Endodermal cell (in vitro differentiated cells): Measurements from ENCODE around the gene ACP6. TPM values are rescaled to one million over a fixed set of nuclear protein-coding genes. Genes with fewer than 3 reads are reported as not detected.

Experiments
- DNase-seq: peaks from one replicate; pipeline ENCODE4 v3.0.0-alpha.2; 2017
- H3K27ac ChIP-seq: 2 replicates; pipeline ENCODE4 v1.5.1; 2013; ENCODE audit warnings: mild to moderate bottlenecking, low read depth, low read length, moderate library complexity
- H3K27me3 ChIP-seq: 2 replicates; pipeline ENCODE4 v1.6.1; 2013; ENCODE audit warnings: mild to moderate bottlenecking, low read length, moderate library complexity; ENCODE audit not compliant: insufficient read depth, control insufficient read depth, poor library complexity, severe bottlenecking
- H3K36me3 ChIP-seq: 2 replicates; pipeline ENCODE4 v1.7.0; 2013; ENCODE audit warnings: mild to moderate bottlenecking, low read length, moderate library complexity; ENCODE audit not compliant: control insufficient read depth, insufficient read depth
- H3K4me1 ChIP-seq: one replicate; pipeline ENCODE4 v1.7.0; 2013; ENCODE audit warnings: low read length; ENCODE audit not compliant: control insufficient read depth, insufficient read depth
- H3K4me3 ChIP-seq: 2 replicates; pipeline ENCODE4 v1.5.1; 2013; ENCODE audit warnings: mild to moderate bottlenecking, low read length, moderate library complexity
- H3K9ac ChIP-seq: 2 replicates; pipeline ENCODE4 v1.6.1; 2013; ENCODE audit warnings: mild to moderate bottlenecking, low read length, moderate library complexity; ENCODE audit not compliant: poor library complexity, severe bottlenecking; ENCODE audit errors: extremely low read depth
- H3K9me3 ChIP-seq: 2 replicates; pipeline ENCODE4 v1.6.1; 2013; ENCODE audit warnings: mild to moderate bottlenecking, low read length, moderate library complexity; ENCODE audit not compliant: control insufficient read depth
- H3K27ac Mint-ChIP-seq: 2 replicates; pipeline ENCODE4 v1.8.0; 2020; ENCODE audit warnings: mixed read lengths
- H3K27me3 Mint-ChIP-seq: 2 replicates; pipeline ENCODE4 v1.8.0; 2021; ENCODE audit warnings: mild to moderate bottlenecking, mixed read lengths; ENCODE audit not compliant: insufficient read depth
- H3K36me3 Mint-ChIP-seq: 2 replicates; pipeline ENCODE4 v1.8.0; 2020; ENCODE audit warnings: low read depth, mixed read lengths
- H3K4me1 Mint-ChIP-seq: 2 replicates; pipeline ENCODE4 v1.8.0; 2020; ENCODE audit warnings: mixed read lengths
- H3K4me3 Mint-ChIP-seq: 2 replicates; pipeline ENCODE4 v1.8.0; 2020; ENCODE audit warnings: mild to moderate bottlenecking, moderate library complexity, mixed read lengths
- H3K9me3 Mint-ChIP-seq: 2 replicates; pipeline ENCODE4 v1.8.0; 2020; ENCODE audit warnings: mild to moderate bottlenecking, mixed read lengths
- WGBS, 2 experiments: methylation state at CpG; one replicate each; pipeline versions ENCODE4 v1.1.5 to v1.1.7; 2013; ENCODE audit warnings: missing lambda C conversion rate in 2 of 2, mixed read lengths in 1 of 2; ENCODE audit not compliant: insufficient coverage in 1 of 2, insufficient read length in 1 of 2; 5-methylcytosine and 5-hydroxymethylcytosine counted together
- total RNA-seq, 2 donors: library from RNA; stranded (reverse); fragmentation: NEBNext Ultra II Directional in 1 of 2; extraction: Animal tissue kit (Norgen Biotek cat#: 25700) in 1 of 2; gene quantifications; 2 replicates in 1 of 2; 3 replicates in 1 of 2; pipeline ENCODE4 v1.2.1, GENCODE V29; 2021
- TF ChIP-seq, protein P1 (sequence below): fragments of 200-600 bp; sonication (generic); conservative IDR thresholded peaks from 2 replicates; pipeline ENCODE4 v1.5.0; 2021; ENCODE audit warnings: antibody characterized with exemption, mild to moderate bottlenecking

The ACP6 gene
- total RNA-seq, 2 donors from 2014 or later = 15.2 to 17.9 TPM

DNA sequence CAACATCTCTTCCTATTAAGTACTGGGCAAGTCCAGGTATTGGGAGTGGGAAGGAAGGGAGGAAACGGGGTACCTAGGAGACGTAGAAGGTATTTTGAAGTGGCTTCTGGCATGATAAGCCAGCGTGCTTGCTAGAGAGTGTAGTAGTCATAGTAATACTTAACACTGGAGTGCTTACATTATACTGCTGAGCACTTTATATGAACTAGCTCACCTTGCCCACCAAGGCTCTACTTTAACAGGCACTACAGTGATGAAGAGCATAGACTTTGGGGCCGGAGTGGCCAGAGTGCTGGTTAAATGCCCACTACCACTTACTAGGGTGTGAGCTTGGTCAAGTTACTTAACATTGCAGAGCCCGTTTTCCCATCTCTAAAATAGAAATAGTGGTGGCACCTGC lies 61.7 kb downstream of the ACP6 start:
- peaks cover 29% of the 10 kb centered on the region for H3K4me1 Mint-ChIP-seq
- H3K27me3 ChIP-seq = no peaks in the 10 kb centered on the region
- TF ChIP-seq, protein P1, sequence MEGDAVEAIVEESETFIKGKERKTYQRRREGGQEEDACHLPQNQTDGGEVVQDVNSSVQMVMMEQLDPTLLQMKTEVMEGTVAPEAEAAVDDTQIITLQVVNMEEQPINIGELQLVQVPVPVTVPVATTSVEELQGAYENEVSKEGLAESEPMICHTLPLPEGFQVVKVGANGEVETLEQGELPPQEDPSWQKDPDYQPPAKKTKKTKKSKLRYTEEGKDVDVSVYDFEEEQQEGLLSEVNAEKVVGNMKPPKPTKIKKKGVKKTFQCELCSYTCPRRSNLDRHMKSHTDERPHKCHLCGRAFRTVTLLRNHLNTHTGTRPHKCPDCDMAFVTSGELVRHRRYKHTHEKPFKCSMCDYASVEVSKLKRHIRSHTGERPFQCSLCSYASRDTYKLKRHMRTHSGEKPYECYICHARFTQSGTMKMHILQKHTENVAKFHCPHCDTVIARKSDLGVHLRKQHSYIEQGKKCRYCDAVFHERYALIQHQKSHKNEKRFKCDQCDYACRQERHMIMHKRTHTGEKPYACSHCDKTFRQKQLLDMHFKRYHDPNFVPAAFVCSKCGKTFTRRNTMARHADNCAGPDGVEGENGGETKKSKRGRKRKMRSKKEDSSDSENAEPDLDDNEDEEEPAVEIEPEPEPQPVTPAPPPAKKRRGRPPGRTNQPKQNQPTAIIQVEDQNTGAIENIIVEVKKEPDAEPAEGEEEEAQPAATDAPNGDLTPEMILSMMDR = no peak
- DNase-seq = no peak
- H3K9ac ChIP-seq = no peak overlapping the region
- no peak overlapping the region for H3K4me3 ChIP-seq
- H3K9me3 ChIP-seq = no peaks in the 10 kb centered on the region
- peaks cover 45% of the 10 kb centered on the region for H3K36me3 Mint-ChIP-seq
- H3K27ac Mint-ChIP-seq = no peak overlapping the region
- H3K27me3 Mint-ChIP-seq = no peaks in the 10 kb centered on the region
- H3K4me1 ChIP-seq = peaks cover 13% of the 10 kb centered on the region
- no peak overlapping the region for H3K27ac ChIP-seq
- H3K4me3 Mint-ChIP-seq = no peak overlapping the region
- WGBS, 2 experiments = 91% methylated on average over 5 of the region's 5 CpGs; no CpG with 5 or more reads in 1 of the 2 experiments
- H3K9me3 Mint-ChIP-seq = no peaks in the 10 kb centered on the region
- peaks cover 73% of the 10 kb centered on the region for H3K36me3 ChIP-seq

DNA sequence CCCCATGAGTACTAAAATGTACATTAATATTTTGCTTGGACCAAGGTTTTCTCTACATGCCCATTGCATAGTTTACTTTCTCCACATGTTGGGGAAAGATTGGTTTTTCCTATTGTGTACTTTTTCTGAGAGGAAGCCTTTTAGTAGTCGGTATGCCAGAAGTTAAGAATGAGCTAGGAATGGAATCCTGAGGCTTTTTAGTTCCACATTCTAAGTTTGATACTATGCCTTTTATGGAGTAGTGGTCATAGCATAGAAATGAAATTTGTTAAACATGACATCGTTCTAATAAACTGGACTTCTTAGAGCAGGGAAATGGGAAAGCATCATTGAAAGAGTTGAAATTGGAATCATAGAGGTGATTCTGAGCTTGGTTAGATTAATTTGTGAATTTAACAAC lies 64.7 kb downstream of the ACP6 start:
- Histone ChIP-seq H3K4me3 (no peak overlapping the region), H3K9me3 (no peaks in the 10 kb centered on the region), H3K27ac (no peak overlapping the region), H3K4me1 (peaks cover 8% of the 10 kb centered on the region), H3K27me3 (no peaks in the 10 kb centered on the region), H3K36me3 (peaks cover 47% of the 10 kb centered on the region), H3K9ac (no peak overlapping the region)
- Mint-ChIP-seq H3K27ac (no peak overlapping the region), H3K9me3 (no peaks in the 10 kb centered on the region), H3K36me3 (peaks cover 33% of the 10 kb centered on the region), H3K4me3 (no peak overlapping the region), H3K27me3 (no peaks in the 10 kb centered on the region), H3K4me1 (peaks cover 14% of the 10 kb centered on the region)
- 67 to 94% methylated on average over 1 to 2 of the region's 2 CpGs for WGBS, 2 experiments
- TF ChIP-seq, protein P1 = no peak
- no peak for DNase-seq

DNA sequence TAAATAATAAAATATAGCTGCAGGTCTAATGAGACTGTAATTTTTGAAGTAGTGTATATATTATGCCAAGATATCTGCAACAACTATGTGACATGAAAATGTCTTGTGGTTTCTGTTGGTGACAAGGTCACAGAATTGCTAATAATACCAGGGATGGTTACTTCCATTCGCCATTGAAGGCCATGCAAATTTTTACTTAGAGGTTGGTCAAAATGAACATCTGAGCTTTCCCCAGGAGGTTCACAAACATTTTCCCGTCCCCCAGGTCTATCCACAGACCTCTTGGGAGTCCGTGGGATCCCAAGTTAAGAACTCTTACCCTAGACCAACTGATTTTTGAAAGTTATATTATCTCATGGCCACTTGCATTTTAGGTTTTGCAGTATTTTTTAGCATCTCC lies 66.3 kb downstream of the ACP6 start:
- no peaks in the 10 kb centered on the region for H3K27me3 Mint-ChIP-seq
- no peaks in the 10 kb centered on the region for H3K9me3 Mint-ChIP-seq
- no peak overlapping the region for H3K27ac Mint-ChIP-seq

More for the DNA sequence above, 66.3 kb downstream of the ACP6 start:
- Mint-ChIP-seq H3K4me3 (no peak overlapping the region), H3K36me3 (peaks cover 31% of the 10 kb centered on the region), H3K4me1 (peaks cover 11% of the 10 kb centered on the region)
- Histone ChIP-seq H3K36me3 (peaks cover 38% of the 10 kb centered on the region), H3K4me3 (no peak overlapping the region), H3K27ac (no peak overlapping the region), H3K27me3 (no peaks in the 10 kb centered on the region), H3K9ac (no peak overlapping the region), H3K4me1 (peaks cover 2% of the 10 kb centered on the region), H3K9me3 (no peaks in the 10 kb centered on the region)
- TF ChIP-seq, protein P1 = no peak
- 93 to 97% methylated on average over 3 of the region's 3 CpGs for WGBS, 2 experiments
- DNase-seq = no peak
